ENCODE data around the gene RAET1L. TPM values are rescaled to one million over a fixed set of nuclear protein-coding genes. Genes with fewer than 3 reads are reported as not detected.

RAET1L gene
- total RNA-seq, 2 donors from 2014 or later: not detected

- Histone ChIP-seq H3K27ac (ENCODE audit: low read depth, low read length) (no peak overlapping the region), H3K9ac (ENCODE audit: extremely low read depth, low read length, poor library complexity, severe bottlenecking) (no peak overlapping the region), H3K9me3 (ENCODE audit: control insufficient read depth, low read length) (no peaks in the 10 kb centered on the region), H3K36me3 (ENCODE audit: control insufficient read depth, insufficient read depth, low read length) (no peaks in the 10 kb centered on the region), H3K4me1 (ENCODE audit: control insufficient read depth, insufficient read depth, low read length) (no peaks in the 10 kb centered on the region), H3K4me3 (ENCODE audit: low read length) (no peak overlapping the region), H3K27me3 (ENCODE audit: control insufficient read depth, insufficient read depth, low read length, poor library complexity, severe bottlenecking) (peaks cover 33% of the 10 kb centered on the region)
- 86 to 95% methylated on average over 2 to 4 of the region's 4 CpGs for WGBS, 2 experiments (ENCODE audit: insufficient coverage in 1 of 2, insufficient read length in 1 of 2)
- peaks cover 57% of the 10 kb centered on the region for H3K27me3 Mint-ChIP-seq (ENCODE audit: insufficient read depth)
- H3K4me3 Mint-ChIP-seq: no peak overlapping the region
- DNase-seq: no peak
- H3K4me1 Mint-ChIP-seq: no peaks in the 10 kb centered on the region
- no peak for TF ChIP-seq CTCF (conservative IDR thresholded peaks at IDR 0.05)
- no peak overlapping the region for H3K27ac Mint-ChIP-seq
- no peaks in the 10 kb centered on the region for H3K9me3 Mint-ChIP-seq
- H3K36me3 Mint-ChIP-seq (ENCODE audit: low read depth): no peaks in the 10 kb centered on the region
Measured at GRCh38 chr6:150048099-150048498, 22.8 kb upstream of the RAET1L start.

- Mint-ChIP-seq H3K4me3 (no peak overlapping the region), H3K9me3 (no peaks in the 10 kb centered on the region), H3K4me1 (no peaks in the 10 kb centered on the region), H3K27ac (no peak overlapping the region), H3K27me3 (ENCODE audit: insufficient read depth) (peaks cover 56% of the 10 kb centered on the region), H3K36me3 (ENCODE audit: low read depth) (no peaks in the 10 kb centered on the region)
- no CpG with 5 or more reads among the region's 1 CpG for WGBS, 2 experiments (ENCODE audit: insufficient coverage in 1 of 2, insufficient read length in 1 of 2)
- H3K36me3 ChIP-seq (ENCODE audit: control insufficient read depth, insufficient read depth, low read length): no peaks in the 10 kb centered on the region
- H3K4me3 ChIP-seq (ENCODE audit: low read length): no peak overlapping the region
- no peak for TF ChIP-seq CTCF (conservative IDR thresholded peaks at IDR 0.05)
- peaks cover 33% of the 10 kb centered on the region for H3K27me3 ChIP-seq (ENCODE audit: control insufficient read depth, insufficient read depth, low read length, poor library complexity, severe bottlenecking)
- H3K27ac ChIP-seq (ENCODE audit: low read depth, low read length): no peak overlapping the region
- no peaks in the 10 kb centered on the region for H3K4me1 ChIP-seq (ENCODE audit: control insufficient read depth, insufficient read depth, low read length)
- H3K9me3 ChIP-seq (ENCODE audit: control insufficient read depth, low read length): no peaks in the 10 kb centered on the region
- no peak for DNase-seq
- H3K9ac ChIP-seq (ENCODE audit: extremely low read depth, low read length, poor library complexity, severe bottlenecking): no peak overlapping the region
Measured at GRCh38 chr6:150046943-150047342, 21.6 kb upstream of the RAET1L start.

- DNase-seq: no peak
- no peak overlapping the region for H3K27ac ChIP-seq (ENCODE audit: low read depth, low read length)
- H3K36me3 ChIP-seq (ENCODE audit: control insufficient read depth, insufficient read depth, low read length): no peaks in the 10 kb centered on the region
- no peak overlapping the region for H3K4me3 ChIP-seq (ENCODE audit: low read length)
- Mint-ChIP-seq H3K36me3 (ENCODE audit: low read depth) (no peaks in the 10 kb centered on the region), H3K27me3 (ENCODE audit: insufficient read depth) (peaks cover 62% of the 10 kb centered on the region), H3K27ac (no peak overlapping the region), H3K9me3 (no peaks in the 10 kb centered on the region), H3K4me3 (no peak overlapping the region), H3K4me1 (no peaks in the 10 kb centered on the region)
- WGBS, 2 experiments (ENCODE audit: insufficient coverage in 1 of 2, insufficient read length in 1 of 2): 90% methylated on average over 8 to 10 of the region's 10 CpGs
- peaks cover 43% of the 10 kb centered on the region for H3K27me3 ChIP-seq (ENCODE audit: control insufficient read depth, insufficient read depth, low read length, poor library complexity, severe bottlenecking)
- H3K4me1 ChIP-seq (ENCODE audit: control insufficient read depth, insufficient read depth, low read length): no peaks in the 10 kb centered on the region
- H3K9me3 ChIP-seq (ENCODE audit: control insufficient read depth, low read length): no peaks in the 10 kb centered on the region
- TF ChIP-seq CTCF (conservative IDR thresholded peaks at IDR 0.05): no peak
- no peak overlapping the region for H3K9ac ChIP-seq (ENCODE audit: extremely low read depth, low read length, poor library complexity, severe bottlenecking)
Measured at GRCh38 chr6:150044621-150045145, 19.4 kb upstream of the RAET1L start.
